OCI-LY7 (cell line): ENCODE data around the gene PGGT1B. TPM values are rescaled to one million over a fixed set of nuclear protein-coding genes. Genes with fewer than 3 reads are reported as not detected.

Experiments used
- BruUV-seq: library from RNA; stranded (reverse); fragments of 400-500 nt; replicated peaks from 2 replicates; lab custom pipeline; 2021; lab: Mats Ljungman, UMichigan
- CTCF ChIA-PET: fragments of 300-600 bp; sonication (Branson Sonifier 250); formaldehyde crosslinking; loops from one replicate; lab custom pipeline; 2022; ENCODE audit warnings: antibody characterized with exemption; ENCODE audit not compliant: unreplicated experiment; lab: Charles Lee
- POLR2A ChIA-PET: fragments of 300-600 bp; sonication (Branson Sonifier 250); formaldehyde crosslinking; loops from one replicate; lab custom pipeline; 2022; ENCODE audit warnings: antibody characterized with exemption; lab: Charles Lee
- DNase-seq: peaks from one replicate; pipeline ENCODE4 v3.0.0-alpha.2; 2015; ENCODE audit warnings: low spot score
- H2AFZ ChIP-seq: fragments of 200-600 bp; sonication (generic), shearing (Covaris generic); 2 replicates; pipeline ENCODE4 v1.6.1; 2014; ENCODE audit warnings: mild to moderate bottlenecking, antibody characterized with exemption, low read length, moderate library complexity
- H3K27ac ChIP-seq: fragments of 200-600 bp; sonication (generic); 2 replicates; pipeline ENCODE4 v1.5.1; 2014; ENCODE audit warnings: mixed run types, low read depth, mild to moderate bottlenecking, moderate library complexity, low read length, inconsistent platforms; ENCODE audit not compliant: poor library complexity, severe bottlenecking
- H3K36me3 ChIP-seq: fragments of 200-600 bp; sonication (generic); 2 replicates; pipeline ENCODE4 v1.6.1; 2014; ENCODE audit warnings: mild to moderate bottlenecking, antibody characterized with exemption, low read length, moderate library complexity, mixed read lengths; ENCODE audit not compliant: insufficient read depth
- H3K4me1 ChIP-seq: fragments of 200-600 bp; sonication (generic); 2 replicates; pipeline ENCODE4 v1.5.1; 2014; ENCODE audit warnings: mild to moderate bottlenecking, low read length; ENCODE audit not compliant: insufficient read depth, poor library complexity, severe bottlenecking
- H3K4me2 ChIP-seq: fragments of 200-600 bp; sonication (generic); 2 replicates; pipeline ENCODE4 v1.6.1; 2014; ENCODE audit warnings: mild to moderate bottlenecking, low read length
- H3K4me3 ChIP-seq: fragments of 200-600 bp; sonication (generic); 2 replicates; pipeline ENCODE4 v1.5.1; 2014; ENCODE audit warnings: mild to moderate bottlenecking, low read depth, low read length; ENCODE audit not compliant: poor library complexity, severe bottlenecking
- H3K79me2 ChIP-seq: fragments of 200-600 bp; sonication (generic); 2 replicates; pipeline ENCODE4 v1.6.1; 2016; ENCODE audit warnings: low read depth, mild to moderate bottlenecking, low read length, moderate library complexity, mixed read lengths; ENCODE audit not compliant: insufficient read depth
- H3K9me2 ChIP-seq: fragments of 200-600 bp; sonication (generic); 2 replicates; pipeline ENCODE4 v1.6.1; 2016; ENCODE audit warnings: mild to moderate bottlenecking, low read length, mixed read lengths; ENCODE audit not compliant: insufficient read depth
- H3K9me3 ChIP-seq: fragments of 200-600 bp; sonication (generic); 2 replicates; pipeline ENCODE4 v1.6.1; 2014; ENCODE audit warnings: mild to moderate bottlenecking, mixed run types, low read length, mixed read lengths
- H4K20me1 ChIP-seq: fragments of 200-600 bp; sonication (generic); 2 replicates; pipeline ENCODE4 v1.6.1; 2014; ENCODE audit warnings: mild to moderate bottlenecking, antibody characterized with exemption, low read length, moderate library complexity, mixed read lengths; ENCODE audit not compliant: insufficient read depth
- CTCF ChIP-seq: fragments of 200-600 bp; sonication (generic); conservative IDR thresholded peaks from 2 replicates; pipeline ENCODE4 v1.5.1; 2014; ENCODE audit warnings: mild to moderate bottlenecking, antibody characterized with exemption, low read length, moderate library complexity, mixed read lengths
- EZH2phosphoT487 ChIP-seq: fragments of 200-600 bp; sonication (generic); IDR thresholded peaks from 2 replicates; pipeline ENCODE4 v1.6.1; 2018; ENCODE audit warnings: low read depth, borderline replicate concordance, mild to moderate bottlenecking, mixed run types, antibody characterized with exemption, low read length, moderate library complexity, mixed read lengths
- intact Hi-C: fragments of 100-400 bp; cut with micrococcal nuclease; formaldehyde crosslinking; loops from one replicate; pipeline ENCODE4 v1.10.0; 2022; ENCODE audit not compliant: unreplicated experiment
- total RNA-seq, 2 experiments: library from RNA; depleted of rRNA in 1 of 2; stranded (reverse); fragments of >200 nt in 1 of 2; shearing (Covaris generic) in 1 of 2; gene quantifications; 2 replicates each; pipeline ENCODE4 v1.2.3, GENCODE V29; 2014 to 2022

Gene PGGT1B
- total RNA-seq, 2 experiments from 2014 or later = 19.7 to 54.7 TPM

DNA sequence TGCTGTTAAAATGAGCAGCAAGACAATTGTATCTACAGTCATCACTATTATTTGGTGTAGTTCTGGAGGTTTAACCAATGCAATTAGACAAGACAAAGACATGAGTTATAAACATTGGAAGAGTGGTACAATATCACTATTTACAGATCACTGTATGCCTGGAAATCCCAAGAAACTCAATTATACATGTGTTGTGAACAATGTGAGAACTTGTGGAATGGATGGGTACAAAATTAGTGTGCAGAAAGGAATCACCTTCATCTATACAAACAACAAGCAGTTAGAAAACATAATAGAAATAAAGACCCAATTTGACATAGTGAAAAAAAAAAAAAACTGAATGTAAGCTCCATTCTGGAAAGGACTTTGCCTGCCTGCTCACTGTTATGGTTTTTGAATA is 46.1 kb upstream of the PGGT1B start:
- Histone ChIP-seq H2AFZ (no peak overlapping the region), H3K4me1 (no peaks in the 10 kb centered on the region), H3K27ac (no peak overlapping the region), H3K36me3 (no peaks in the 10 kb centered on the region), H3K4me3 (no peak overlapping the region), H4K20me1 (no peaks in the 10 kb centered on the region), H3K9me2 (no peaks in the 10 kb centered on the region), H3K9me3 (0 out of 2 replicates have a peak, but pooled peaks cover 3% of the 10 kb centered on the region), H3K4me2 (no peak overlapping the region), H3K79me2 (no peaks in the 10 kb centered on the region)
- intact Hi-C loops = loop anchor here (1.0 kb wide), 1 partner anchor 265 kb away; no protein-coding TSS in a partner anchor
- no peak for TF ChIP-seq CTCF
- TF ChIP-seq EZH2phosphoT487 = no peak
- ChIA-PET POLR2A (interaction anchor here (0.7 to 0.9 kb wide), 2 partner anchors 13 to 388 kb away, joined by 3 to 4 read pairs; no protein-coding TSS in a partner anchor), CTCF (interaction anchor here (0.6 kb wide), 1 partner anchor 266 kb away, joined by 3 read pairs; no protein-coding TSS in a partner anchor)
- no peak for DNase-seq
- no TSS peak for BruUV-seq

GRCh38 chr5:115306011-115306536 is 43.4 kb upstream of the PGGT1B start:
- no peak overlapping the region for H2AFZ ChIP-seq
- no peaks in the 10 kb centered on the region for H3K4me1 ChIP-seq
- no peak for DNase-seq
- no peak overlapping the region for H3K4me3 ChIP-seq
- no peaks in the 10 kb centered on the region for H3K79me2 ChIP-seq
- H3K36me3 ChIP-seq = no peaks in the 10 kb centered on the region
- ChIA-PET CTCF (no interaction called here), POLR2A (interaction anchor here (0.7 kb wide), 2 partner anchors 10 to 20 kb away, joined by 3 to 4 read pairs; no protein-coding TSS in a partner anchor)
- H3K27ac ChIP-seq = no peak overlapping the region
- TF ChIP-seq EZH2phosphoT487 (no peak), CTCF (no peak)
- 0 out of 2 replicates have a peak, but pooled peaks cover 3% of the 10 kb centered on the region for H3K9me3 ChIP-seq
- H3K9me2 ChIP-seq = no peaks in the 10 kb centered on the region
- H4K20me1 ChIP-seq = no peaks in the 10 kb centered on the region
- no TSS peak for BruUV-seq
- intact Hi-C loops = no loop called here
- no peak overlapping the region for H3K4me2 ChIP-seq

GRCh38 chr5:115304496-115304895 is 41.8 kb upstream of the PGGT1B start:
- CTCF ChIA-PET = no interaction called here
- intact Hi-C loops = no loop called here
- no peaks in the 10 kb centered on the region for H3K9me2 ChIP-seq

More at GRCh38 chr5:115304496-115304895, 41.8 kb upstream of the PGGT1B start:
- Histone ChIP-seq H3K4me3 (no peak overlapping the region), H3K4me2 (no peak overlapping the region), H3K4me1 (no peaks in the 10 kb centered on the region), H3K79me2 (no peaks in the 10 kb centered on the region), H3K36me3 (no peaks in the 10 kb centered on the region), H2AFZ (no peak overlapping the region), H3K9me3 (0 out of 2 replicates have a peak, but pooled peaks cover 3% of the 10 kb centered on the region), H3K27ac (no peak overlapping the region), H4K20me1 (no peaks in the 10 kb centered on the region)
- no peak for TF ChIP-seq EZH2phosphoT487
- TF ChIP-seq CTCF = no peak
- POLR2A ChIA-PET = interaction anchor here (1.0 kb wide), 1 partner anchor 293 kb away, joined by 3 read pairs; no protein-coding TSS in a partner anchor
- no TSS peak for BruUV-seq
- DNase-seq = no peak
